GM12878 (cell line): ENCODE measurements around the gene HTT-AS. TPM values are rescaled to one million over a fixed set of nuclear protein-coding genes. Genes with fewer than 3 reads are reported as not detected.

ENCODE experiments used
- ATAC-seq: fragments of 200-7000 bp; cut with Tn5 transposase; 3 replicates; pipeline ENCODE4 v1.9.1; 2020; ENCODE audit warnings: mild to moderate bottlenecking, moderate library complexity
- BruUV-seq: library from RNA; stranded (reverse); fragments of 400-500 nt; replicated peaks from 2 replicates; lab custom pipeline; 2021; lab: Mats Ljungman, UMichigan
- CTCF ChIA-PET: fragments of 300-600 bp; sonication (Branson Sonifier 250); formaldehyde crosslinking; extraction: SDS; loops from one replicate; lab custom pipeline; 2021; ENCODE audit warnings: inconsistent platforms; lab: Yijun Ruan, JAX
- POLR2A ChIA-PET: fragments of 350-600 bp; formaldehyde crosslinking; extraction: SDS; loops from one replicate; lab custom pipeline; 2021; ENCODE audit warnings: inconsistent platforms; lab: Charles Lee
- RAD21 ChIA-PET: fragments of 300-600 bp; sonication (Branson Sonifier 250); formaldehyde crosslinking; loops from one replicate; lab custom pipeline; 2023; ENCODE audit warnings: antibody characterized with exemption; ENCODE audit not compliant: unreplicated experiment; lab: Charles Lee
- SMC1A ChIA-PET: fragments of 300-600 bp; sonication (Branson Sonifier 250); formaldehyde crosslinking; loops from one replicate; lab custom pipeline; 2023; ENCODE audit not compliant: unreplicated experiment, uncharacterized antibody; lab: Charles Lee
- DNase-seq: peaks from one replicate; pipeline ENCODE4 v3.0.0-alpha.2; 2011; ENCODE audit warnings: low read depth, low spot score
- FAIRE-seq: peaks from 3 replicates; lab custom pipeline; 2011; peaks lifted over from hg19 to GRCh38; lab: Jason Lieb, UNC
- H2AFZ ChIP-seq: 2 replicates; pipeline ENCODE4 v1.6.0; 2011; ENCODE audit warnings: low read depth, low read length, control low read depth; ENCODE audit not compliant: control insufficient read depth
- H3K27ac ChIP-seq: 2 replicates; pipeline ENCODE4 v1.5.1; 2011; ENCODE audit warnings: control low read depth; ENCODE audit not compliant: control insufficient read depth, insufficient read depth
- H3K27me3 ChIP-seq, 2 experiments: replicated peaks in 1 of 2; 2 replicates each; pipeline versions ENCODE4 v1.6.0 to v1.6.1; 2011; ENCODE audit warnings: low read length in 1 of 2; ENCODE audit not compliant: control insufficient read depth in 2 of 2, insufficient read depth in 2 of 2
- H3K36me3 ChIP-seq, 2 experiments: 2 replicates each; pipeline ENCODE4 v1.5.1; 2011; ENCODE audit warnings: low read length in 1 of 2; ENCODE audit not compliant: control insufficient read depth in 2 of 2, insufficient read depth in 2 of 2
- H3K4me1 ChIP-seq: 2 replicates; pipeline ENCODE4 v1.6.1; 2011; ENCODE audit warnings: mild to moderate bottlenecking, low read length, moderate library complexity, mixed read lengths; ENCODE audit not compliant: control insufficient read depth, insufficient read depth
- H3K4me2 ChIP-seq: 2 replicates; pipeline ENCODE4 v1.6.0; 2011; ENCODE audit warnings: control low read depth; ENCODE audit not compliant: control insufficient read depth, insufficient read depth
- H3K4me3 ChIP-seq: fragments of 200-600 bp; sonication (generic); 2 replicates; pipeline ENCODE4 v1.5.1; 2016
- H3K79me2 ChIP-seq: 2 replicates; pipeline ENCODE4 v1.6.0; 2011; ENCODE audit warnings: low read length; ENCODE audit not compliant: control insufficient read depth, insufficient read depth
- H3K9ac ChIP-seq: 2 replicates; pipeline ENCODE4 v1.8.0; 2011; ENCODE audit warnings: low read length, control low read depth, mixed read lengths; ENCODE audit not compliant: control insufficient read depth, insufficient read depth
- H3K9me3 ChIP-seq: replicated peaks from 3 replicates; pipeline ENCODE4 v1.5.1; 2011; ENCODE audit warnings: mild to moderate bottlenecking, low read length; ENCODE audit not compliant: control insufficient read depth, insufficient read depth
- H4K20me1 ChIP-seq: 2 replicates; pipeline ENCODE4 v1.6.0; 2011; ENCODE audit not compliant: control insufficient read depth, insufficient read depth
- ATF3 ChIP-seq: IDR thresholded peaks from 2 replicates; pipeline ENCODE4 v1.6.1; 2011; ENCODE audit warnings: low read depth, mild to moderate bottlenecking, low read length, moderate library complexity, borderline replicate concordance; ENCODE audit errors: extremely low read depth
- BHLHE40 ChIP-seq, 2 experiments: fragments of 450-650 bp in 1 of 2; IDR thresholded peaks; 2 replicates each; pipeline ENCODE4 v1.6.1; 2011 to 2017; ENCODE audit warnings: low read depth in 2 of 2, borderline replicate concordance in 1 of 2, improper control_type of control experiment in 1 of 2, low read length in 1 of 2, mild to moderate bottlenecking in 1 of 2
- CBX5 ChIP-seq: sonication (generic); IDR thresholded peaks from 2 replicates; pipeline ENCODE4 v1.6.1; 2016; ENCODE audit warnings: low read depth, moderate library complexity, mild to moderate bottlenecking, inconsistent platforms
- CHD2 ChIP-seq: IDR thresholded peaks from 2 replicates; pipeline ENCODE4 v1.6.1; 2011; ENCODE audit warnings: low read depth, low read length, improper control_type of control experiment, borderline replicate concordance
- EGR1 ChIP-seq, 2 experiments: IDR thresholded peaks; 1 replicate in 1 of 2; 2 replicates in 1 of 2; pipeline ENCODE4 v1.6.1; 2011 to 2012; ENCODE audit warnings: low read depth in 2 of 2, low read length in 2 of 2, borderline replicate concordance in 1 of 2, mild to moderate bottlenecking in 1 of 2, moderate library complexity in 1 of 2
- GATAD2B ChIP-seq: fragments of 450-650 bp; conservative IDR thresholded peaks from 2 replicates; pipeline ENCODE4 v1.6.1; 2017; ENCODE audit warnings: low read depth, mild to moderate bottlenecking, moderate library complexity
- HDAC6 ChIP-seq: fragments of 200-600 bp; sonication (generic); IDR thresholded peaks from one replicate; pipeline ENCODE4 v1.8.0; 2017; ENCODE audit warnings: antibody characterized with exemption; ENCODE audit not compliant: unreplicated experiment
- IRF4 ChIP-seq: IDR thresholded peaks from 2 replicates; pipeline ENCODE4 v1.6.1; 2011; ENCODE audit warnings: low read depth, low read length
- NFXL1 ChIP-seq: fragments of 450-650 bp; IDR thresholded peaks from 2 replicates; pipeline ENCODE4 v1.6.1; 2017; ENCODE audit warnings: antibody characterized with exemption, mild to moderate bottlenecking, borderline replicate concordance
- PKNOX1 ChIP-seq: fragments of 450-650 bp; IDR thresholded peaks from 2 replicates; pipeline ENCODE4 v1.6.1; 2016; ENCODE audit warnings: mild to moderate bottlenecking
- POLR2AphosphoS5 ChIP-seq: IDR thresholded peaks from 2 replicates; pipeline ENCODE4 v1.6.1; 2011; ENCODE audit warnings: mild to moderate bottlenecking, low read length, inconsistent platforms
- RBBP5 ChIP-seq: fragments of 200-600 bp; sonication (generic); conservative IDR thresholded peaks from 2 replicates; pipeline ENCODE4 v1.6.1; 2016
- RUNX3 ChIP-seq: IDR thresholded peaks from 2 replicates; pipeline ENCODE4 v1.6.1; 2012; ENCODE audit warnings: low read length, inconsistent platforms
- SMAD1 ChIP-seq: fragments of 450-650 bp; IDR thresholded peaks from 2 replicates; pipeline ENCODE4 v1.6.1; 2018; ENCODE audit warnings: mild to moderate bottlenecking, low read depth; ENCODE audit not compliant: partially characterized antibody
- SMAD5 ChIP-seq: IDR thresholded peaks from 2 replicates; pipeline ENCODE4 v1.6.1; 2016; ENCODE audit warnings: antibody characterized with exemption, low read depth
- ZBTB4 ChIP-seq: fragments of 450-650 bp; formaldehyde crosslinking; IDR thresholded peaks from 2 replicates; pipeline ENCODE4 v1.4.0; 2022; ENCODE audit warnings: mild to moderate bottlenecking, moderate library complexity
- WGBS: methylation state at CpG from one replicate; pipeline ENCODE4 v1.1.6; 2016; ENCODE audit warnings: low lambda C conversion rate; ENCODE audit not compliant: insufficient replicate concordance, insufficient coverage; ENCODE audit errors: missing lambda C conversion rate; 5-methylcytosine and 5-hydroxymethylcytosine counted together
- in situ Hi-C: fragments of 300-500 bp; cut with MboI; formaldehyde crosslinking; loops from 9 replicates; pipeline ENCODE4 v1.14.3; 2018; ENCODE audit warnings: mixed read lengths
- intact Hi-C: fragments of 100-400 bp; cut with micrococcal nuclease; formaldehyde crosslinking; loops from one replicate; pipeline ENCODE4 v1.14.2; 2022; ENCODE audit not compliant: unreplicated experiment
- polyA plus RNA-seq, 11 experiments: library from polyadenylated mRNA; depleted of rRNA in 4 of 11; unstranded in 6 of 11; stranded (reverse) in 5 of 11; fragments of >200 nt; fragmentation: Nextera tagmentation in 4 of 11; fragmentation: Illumina TruSeq in 1 of 11; extraction: Ambion mirVana in 4 of 11; extraction: Trizol in 1 of 11; gene quantifications; 1 replicate in 1 of 11; 2 replicates in 10 of 11; pipeline versions ENCODE4 v1.2.1 to v1.2.3, GENCODE V29; 2011 to 2016; ENCODE audit warnings: inconsistent platforms in 2 of 11, missing spikeins in 2 of 11, low read depth in 1 of 11
- total RNA-seq, 4 experiments: library from RNA; depleted of rRNA in 3 of 4; stranded (reverse); fragments of >200 nt in 3 of 4; fragmentation: Illumina TruSeq in 1 of 4; extraction: Trizol in 1 of 4; gene quantifications; 2 replicates each; pipeline versions ENCODE4 v1.2.1 to v1.2.3, GENCODE V29; 2013 to 2021

Gene HTT-AS
- total and polyA plus RNA-seq, 10 of the 15 experiments (the other 5 are each of a cell fraction or from before 2014, with no cell fraction given) = not detected

DNA sequence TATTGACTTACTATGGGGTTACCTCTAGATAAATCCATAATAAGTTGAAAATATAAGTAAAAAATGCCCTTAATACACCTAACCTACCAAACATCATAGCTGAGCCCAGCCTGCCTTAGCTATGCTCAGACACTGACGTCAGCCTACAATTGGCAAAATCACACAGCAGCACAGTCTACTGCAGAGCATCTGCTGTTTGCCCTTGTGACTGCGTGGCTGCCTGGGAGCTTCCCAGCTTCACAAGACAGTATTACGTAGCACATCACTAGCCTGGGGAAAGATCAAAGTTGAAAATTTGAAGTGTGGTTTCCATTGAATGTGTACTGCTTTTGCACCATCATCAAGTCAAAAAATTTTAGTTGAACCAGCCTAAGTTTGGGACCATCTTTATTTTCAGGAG is 8.8 kb downstream of the HTT-AS start:
- CTCF ChIA-PET = interaction anchor here (0.6 to 2.4 kb wide), 2 partner anchors 18 to 69 kb away, joined by 4 to 7 read pairs; no protein-coding TSS in a partner anchor
- SMC1A ChIA-PET = interaction anchor here (1.3 kb wide), 1 partner anchor 26 kb away, joined by 3 read pairs; no protein-coding TSS in a partner anchor

GRCh38 chr4:3062471-3062870 is 11.9 kb downstream of the HTT-AS start:
- Histone ChIP-seq H2AFZ (no peak overlapping the region), H3K9ac (no peak overlapping the region), H3K4me2 (no peak overlapping the region), H3K4me1 (peaks cover 14% of the 10 kb centered on the region), H3K79me2 (no peaks in the 10 kb centered on the region), H4K20me1 (no peaks in the 10 kb centered on the region), H3K4me3 (no peak overlapping the region), H3K36me3 (no peaks in the 10 kb centered on the region), H3K27me3 (no peaks in the 10 kb centered on the region), H3K9me3 (no peaks in the 10 kb centered on the region), H3K27ac (no peak overlapping the region)
- ATAC-seq (no peak), DNase-seq (no peak), FAIRE-seq (no peak)
- POLR2A ChIA-PET = interaction anchor here (0.7 kb wide), 1 partner anchor 20 kb away, joined by 5 read pairs; no protein-coding TSS in a partner anchor
- in situ Hi-C loops (no loop called here), intact Hi-C loops (no loop called here)
- BruUV-seq = no TSS peak
- RAD21 ChIA-PET = no interaction called here
- WGBS = 82% methylated on average over 12 of the region's 12 CpGs
- SMC1A ChIA-PET = no interaction called here
- CTCF ChIA-PET = no interaction called here
- TF ChIP-seq NFXL1 = no peak
- no peak for TF ChIP-seq BHLHE40 (IDR thresholded peaks at IDR 0.05; ENCODE audit: borderline replicate concordance in 1 of 2, low read depth in 2 of 2, low read length in 1 of 2)
- no peak for TF ChIP-seq PKNOX1
- no peak for TF ChIP-seq RBBP5
- TF ChIP-seq CHD2 = no peak
- TF ChIP-seq CBX5 = no peak
- TF ChIP-seq IRF4 = no peak
- TF ChIP-seq EGR1 (IDR thresholded peaks at IDR 0.05; ENCODE audit: borderline replicate concordance in 1 of 2, low read depth in 2 of 2, low read length in 2 of 2) = no peak
- TF ChIP-seq ZBTB4 (CRISPR knock-in tag) = no peak
- TF ChIP-seq GATAD2B = no peak

More for the DNA sequence above, 8.8 kb downstream of the HTT-AS start:
- FAIRE-seq (no peak), DNase-seq (no peak), ATAC-seq (no peak)
- Histone ChIP-seq H3K4me2 (no peak overlapping the region), H3K4me3 (no peak overlapping the region), H3K9ac (no peak overlapping the region), H3K9me3 (no peaks in the 10 kb centered on the region), H3K79me2 (no peaks in the 10 kb centered on the region), H4K20me1 (no peaks in the 10 kb centered on the region), H3K27ac (no peak overlapping the region), H3K36me3 (no peaks in the 10 kb centered on the region), H3K4me1 (no peaks in the 10 kb centered on the region), H2AFZ (no peak overlapping the region), H3K27me3 (no peaks in the 10 kb centered on the region)
- 81% methylated on average over 3 of the region's 3 CpGs for WGBS
- no peak for TF ChIP-seq HDAC6
- no peak for TF ChIP-seq RUNX3
- TF ChIP-seq SMAD5 = no peak
- TF ChIP-seq ATF3 = no peak
- TF ChIP-seq SMAD1 = no peak
- TF ChIP-seq POLR2AphosphoS5 = no peak
- in situ Hi-C loops = no loop called here
- intact Hi-C loops = no loop called here
- no TSS peak for BruUV-seq
- POLR2A ChIA-PET = no interaction called here
- RAD21 ChIA-PET = no interaction called here
